B cell (primary cell): ENCODE results near the gene TWF1. TPM values are rescaled to one million over a fixed set of nuclear protein-coding genes. Genes with fewer than 3 reads are reported as not detected.

Experiments used
- ATAC-seq: fragments of 200-7000 bp; cut with Tn5 transposase; one replicate; pipeline ENCODE4 v1.10.0; 2021; ENCODE audit warnings: low read depth, mild to moderate bottlenecking, moderate number of reproducible peaks, moderate library complexity
- CTCF ChIA-PET: fragments of 350-600 bp; sonication (Branson Sonifier 250); formaldehyde crosslinking; loops from one replicate; lab custom pipeline; 2021; ENCODE audit warnings: antibody characterized with exemption, inconsistent platforms; lab: Charles Lee
- POLR2A ChIA-PET: fragments of 350-600 bp; sonication (Branson Sonifier 250); formaldehyde crosslinking; loops from one replicate; lab custom pipeline; 2021; ENCODE audit warnings: antibody characterized with exemption; lab: Charles Lee
- DNase-seq: peaks from one replicate; pipeline ENCODE4 v3.0.0; 2013
- H2AFZ ChIP-seq: 2 replicates; pipeline ENCODE4 v1.6.1; 2012; ENCODE audit warnings: mild to moderate bottlenecking, low read depth, low read length; ENCODE audit not compliant: insufficient read depth, poor library complexity, severe bottlenecking
- H3K27ac ChIP-seq, 2 donors: 1 replicate in 1 of 2; 2 replicates in 1 of 2; pipeline ENCODE4 v1.5.1; 2012 to 2013; ENCODE audit warnings: low read length in 2 of 2, mild to moderate bottlenecking in 2 of 2, moderate library complexity in 1 of 2
- H3K27me3 ChIP-seq, 4 experiments: fragments of 200-600 bp in 1 of 4; sonication (generic) in 1 of 4; replicated peaks in 1 of 4; 1 replicate in 2 of 4; 2 replicates in 2 of 4; pipeline versions ENCODE4 v1.6.1 to v1.7.0; 2013 to 2016; ENCODE audit warnings: low read length in 3 of 4, mild to moderate bottlenecking in 2 of 4, mixed read lengths in 1 of 4, moderate library complexity in 1 of 4; ENCODE audit not compliant: insufficient read depth in 4 of 4, control insufficient read depth in 3 of 4; ENCODE audit errors: control extremely low read depth in 1 of 4
- H3K36me3 ChIP-seq, 2 experiments: replicated peaks in 1 of 2; 1 replicate in 1 of 2; 2 replicates in 1 of 2; pipeline versions ENCODE4 v1.6.1 to v1.7.1; 2013; ENCODE audit warnings: low read length in 1 of 2; ENCODE audit not compliant: insufficient read depth in 2 of 2, control insufficient read depth in 1 of 2; ENCODE audit errors: control extremely low read depth in 1 of 2, extremely low read depth in 1 of 2
- H3K4me1 ChIP-seq, 2 donors: fragments of 200-600 bp in 1 of 2; sonication (generic) in 1 of 2; 1 replicate in 1 of 2; 2 replicates in 1 of 2; pipeline versions ENCODE4 v1.5.1 to v1.6.1; 2013 to 2017; ENCODE audit warnings: low read length in 2 of 2; ENCODE audit not compliant: control insufficient read depth in 2 of 2, insufficient read depth in 2 of 2
- H3K4me2 ChIP-seq: replicated peaks from 2 replicates; pipeline ENCODE3; 2012; ENCODE audit warnings: mild to moderate bottlenecking, low read depth, low read length; ENCODE audit not compliant: poor library complexity, severe bottlenecking
- H3K4me3 ChIP-seq, 5 experiments: fragments of 200-600 bp in 1 of 5; sonication (generic) in 1 of 5; 1 replicate in 3 of 5; 2 replicates in 2 of 5; pipeline versions ENCODE4 v1.5.1 to v1.7.0; 2011 to 2016; ENCODE audit warnings: low read length in 4 of 5, mild to moderate bottlenecking in 4 of 5, low read depth in 2 of 5, control low read depth in 1 of 5, moderate library complexity in 1 of 5; ENCODE audit not compliant: insufficient read depth in 1 of 5; ENCODE audit errors: control extremely low read depth in 1 of 5, extremely low read depth in 1 of 5
- H3K79me2 ChIP-seq: fragments of 200-600 bp; sonication (generic); one replicate; pipeline ENCODE4 v1.6.0; 2016; ENCODE audit warnings: low read length; ENCODE audit not compliant: control insufficient read depth, insufficient read depth
- H3K9ac ChIP-seq: fragments of 200-600 bp; sonication (generic); 2 replicates; pipeline ENCODE4 v1.6.1; 2017; ENCODE audit warnings: mild to moderate bottlenecking, low read length, moderate library complexity
- H3K9me3 ChIP-seq, 3 donors: one replicate each; pipeline versions ENCODE4 v1.6.1 to v1.7.1; 2013; ENCODE audit warnings: low read length in 2 of 3; ENCODE audit not compliant: control insufficient read depth in 2 of 3, insufficient read depth in 1 of 3; ENCODE audit errors: control extremely low read depth in 1 of 3
- H4K20me1 ChIP-seq: 2 replicates; pipeline ENCODE4 v1.6.0; 2012; ENCODE audit warnings: mild to moderate bottlenecking, low read length; ENCODE audit not compliant: insufficient read depth, control insufficient read depth, poor library complexity, severe bottlenecking
- H3K27ac Mint-ChIP-seq: one replicate; pipeline ENCODE4 v1.8.0; 2021; ENCODE audit warnings: mixed read lengths
- H3K27me3 Mint-ChIP-seq: one replicate; pipeline ENCODE4 v1.8.0; 2021; ENCODE audit warnings: mixed read lengths
- H3K4me1 Mint-ChIP-seq: one replicate; pipeline ENCODE4 v1.8.0; 2021; ENCODE audit warnings: mixed read lengths
- H3K4me3 Mint-ChIP-seq: one replicate; pipeline ENCODE4 v1.8.0; 2021; ENCODE audit warnings: mixed read lengths
- H3K9me3 Mint-ChIP-seq: one replicate; pipeline ENCODE4 v1.8.0; 2022; ENCODE audit warnings: mixed read lengths; ENCODE audit not compliant: insufficient read depth
- CTCF ChIP-seq: fragments of 200-600 bp; IDR thresholded peaks from one replicate; pipeline ENCODE4 v1.8.0; 2022; ENCODE audit warnings: antibody characterized with exemption, mild to moderate bottlenecking
- EZH2 ChIP-seq: IDR thresholded peaks from 2 replicates; pipeline ENCODE4 v1.6.1; 2012; ENCODE audit warnings: borderline replicate concordance, low read depth, mild to moderate bottlenecking, moderate library complexity, low read length; ENCODE audit not compliant: insufficient read depth, poor library complexity, severe bottlenecking
- WGBS: methylation state at CpG from one replicate; pipeline ENCODE4 v1.1.5; 2013; ENCODE audit warnings: missing lambda C conversion rate; ENCODE audit not compliant: insufficient coverage; 5-methylcytosine and 5-hydroxymethylcytosine counted together
- intact Hi-C: fragments of 100-400 bp; cut with micrococcal nuclease; formaldehyde crosslinking; loops from one replicate; pipeline ENCODE4 v1.10.0; 2022
- polyA plus RNA-seq: library from polyadenylated mRNA; depleted of rRNA; stranded (reverse); fragments of >200 nt; gene quantifications from 2 replicates; pipeline ENCODE4 v1.2.3, GENCODE V29; 2012
- total RNA-seq, 2 donors: library from RNA; stranded (reverse); fragments of 120-200 nt in 1 of 2; gene quantifications; 1 replicate in 1 of 2; 2 replicates in 1 of 2; pipeline versions ENCODE4 v1.2.3 to v1.2.4, GENCODE V29; 2013 to 2022

TWF1 gene
- total and polyA plus RNA-seq, 2 donors (not counting 1 experiment from before 2014, with no cell fraction given): 19.6 to 34.3 TPM

- ChIA-PET POLR2A (interaction anchor here (0.6 to 2.6 kb wide), 5 partner anchors 17 to 48 kb away, joined by 4 to 29 read pairs (median 8); partner anchors contain the start of genes IRAK4, PUS7L and TMEM117), CTCF (interaction anchor here (0.9 to 2.9 kb wide), 7 partner anchors 9 to 76 kb away, joined by 3 to 14 read pairs (median 4); partner anchors contain the start of genes IRAK4, PUS7L and TMEM117)
- Histone ChIP-seq H2AFZ (peak overlapping the region; percentile 92), H3K27me3 (no peaks in the 10 kb centered on the region), H3K4me1 (peaks cover 11 to 28% of the 10 kb centered on the region in 2 donors), H4K20me1 (peaks cover 7% of the 10 kb centered on the region), H3K9me3 (no peaks in the 10 kb centered on the region), H3K4me2 (peak overlapping the region; percentile 85), H3K27ac (peak overlapping the region; percentile 87 to 96), H3K9ac (peak overlapping the region; percentile 97), H3K36me3 (peaks cover 4 to 13% of the 10 kb centered on the region in 2 experiments), H3K4me3 (peak overlapping the region; percentile 78 to 94 (median 85)), H3K79me2 (peaks cover 39% of the 10 kb centered on the region)
- peak overlapping the region; percentile 100 for H3K27ac Mint-ChIP-seq
- intact Hi-C loops: loop anchor here (1.0 to 5.0 kb wide), 4 partner anchors 30 to 1480 kb away; partner anchors contain the start of genes IRAK4, PPHLN1, PUS7L and TMEM117
- WGBS: no CpG with 5 or more reads among the region's 3 CpGs
- ATAC-seq (no peak), DNase-seq (no peak)
- no peaks in the 10 kb centered on the region for H3K9me3 Mint-ChIP-seq
- TF ChIP-seq EZH2: no peak
- TF ChIP-seq CTCF: no peak
- no peaks in the 10 kb centered on the region for H3K27me3 Mint-ChIP-seq
- H3K4me3 Mint-ChIP-seq: peak overlapping the region; percentile 99
- H3K4me1 Mint-ChIP-seq: peaks cover 24% of the 10 kb centered on the region
Measured at GRCh38 chr12:43806737-43807072, 588 bp upstream of the TWF1 start.

GRCh38 chr12:43805149-43805859 is 813 bp downstream of the TWF1 start:
- CTCF ChIA-PET: interaction anchor here (0.9 to 2.9 kb wide), 7 partner anchors 12 to 77 kb away, joined by 3 to 14 read pairs (median 4); partner anchors contain the start of gene TMEM117
- peaks cover 7 to 25% of the 10 kb centered on the region in 2 experiments for H3K36me3 ChIP-seq
- ATAC-seq (no peak), DNase-seq (peak; percentile 28)
- peak overlapping the region; percentile 97 for H3K9ac ChIP-seq
- H3K4me1 Mint-ChIP-seq: peaks cover 24% of the 10 kb centered on the region
- H3K27ac ChIP-seq: peak overlapping the region; percentile 59 to 96
- H3K4me3 ChIP-seq: peak overlapping the region; percentile 78 to 94 (median 84)
- H3K27me3 ChIP-seq: no peaks in the 10 kb centered on the region
- no peaks in the 10 kb centered on the region for H3K27me3 Mint-ChIP-seq
- TF ChIP-seq EZH2 (no peak), CTCF (no peak)
- WGBS: 0% methylated on average over 6 of the region's 20 CpGs
- peak overlapping the region; percentile 100 for H3K27ac Mint-ChIP-seq
- peak overlapping the region; percentile 85 for H3K4me2 ChIP-seq
- H3K4me1 ChIP-seq: peaks cover 11 to 28% of the 10 kb centered on the region in 2 donors
- no peaks in the 10 kb centered on the region for H3K9me3 ChIP-seq
- peak overlapping the region; percentile 92 for H2AFZ ChIP-seq
- H3K4me3 Mint-ChIP-seq: peak overlapping the region; percentile 99
- POLR2A ChIA-PET: interaction anchor here (1.0 to 2.6 kb wide), 3 partner anchors 31 to 77 kb away, joined by 3 to 29 read pairs (median 17); partner anchors contain the start of genes IRAK4, PUS7L and TMEM117
- no peaks in the 10 kb centered on the region for H3K9me3 Mint-ChIP-seq
- intact Hi-C loops: loop anchor here (5.0 kb wide), 1 partner anchor 1323 kb away; no protein-coding TSS in a partner anchor
- peaks cover 7% of the 10 kb centered on the region for H4K20me1 ChIP-seq
- peaks cover 40% of the 10 kb centered on the region for H3K79me2 ChIP-seq
